GM18867 (cell line): ENCODE results near the gene SMAD3.
"Not testable (repeated sequence)": the region's sequence is repeated elsewhere in the genome, so short reads cannot be mapped to it uniquely, and the experiment has no call there.

ENCODE experiments used
- ATAC-seq: cut with Tn5 transposase; IDR thresholded peaks from one replicate; pipeline ENCODE4 v1.9.1; 2021; ENCODE audit warnings: mild to moderate bottlenecking, moderate library complexity; ENCODE audit not compliant: unreplicated experiment

Gene SMAD3

DNA sequence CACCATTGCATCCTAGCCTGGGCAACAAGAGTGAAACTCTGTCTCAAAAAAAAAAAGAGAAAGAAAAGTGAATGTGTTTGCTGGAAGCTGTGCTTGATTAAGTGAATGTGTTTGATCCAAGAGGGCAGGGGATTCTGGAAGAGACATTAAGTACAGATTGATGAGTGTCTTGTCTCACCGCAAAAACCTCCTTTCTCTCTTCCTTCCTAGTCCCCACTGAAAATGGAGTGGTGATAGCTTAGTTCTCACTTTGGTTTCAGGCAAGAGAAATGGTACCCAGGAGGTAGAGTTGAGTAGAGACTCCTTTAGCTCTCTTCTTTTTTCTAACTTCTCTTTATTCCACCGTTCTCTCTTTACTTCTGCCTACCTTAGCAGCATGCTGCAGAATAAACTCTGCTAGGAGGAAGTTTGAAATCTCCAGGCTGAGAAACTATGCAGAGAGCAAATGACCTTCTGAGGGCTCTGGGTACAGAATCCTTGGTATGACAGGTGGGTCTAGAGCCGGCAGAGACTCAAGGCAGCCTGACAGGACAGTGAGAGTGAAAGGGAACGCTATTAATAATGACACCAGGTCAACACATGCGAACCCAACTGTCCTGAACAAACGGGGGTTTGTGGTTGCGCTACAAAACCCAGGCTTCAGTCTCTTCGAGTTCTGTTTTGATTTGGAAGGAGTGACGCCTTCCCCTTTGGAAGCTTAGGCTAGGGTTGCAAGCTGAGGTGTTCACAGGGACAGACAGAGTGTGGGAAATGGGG, 74.9 kb downstream of the SMAD3 start:
- peak; percentile 83 for ATAC-seq

DNA sequence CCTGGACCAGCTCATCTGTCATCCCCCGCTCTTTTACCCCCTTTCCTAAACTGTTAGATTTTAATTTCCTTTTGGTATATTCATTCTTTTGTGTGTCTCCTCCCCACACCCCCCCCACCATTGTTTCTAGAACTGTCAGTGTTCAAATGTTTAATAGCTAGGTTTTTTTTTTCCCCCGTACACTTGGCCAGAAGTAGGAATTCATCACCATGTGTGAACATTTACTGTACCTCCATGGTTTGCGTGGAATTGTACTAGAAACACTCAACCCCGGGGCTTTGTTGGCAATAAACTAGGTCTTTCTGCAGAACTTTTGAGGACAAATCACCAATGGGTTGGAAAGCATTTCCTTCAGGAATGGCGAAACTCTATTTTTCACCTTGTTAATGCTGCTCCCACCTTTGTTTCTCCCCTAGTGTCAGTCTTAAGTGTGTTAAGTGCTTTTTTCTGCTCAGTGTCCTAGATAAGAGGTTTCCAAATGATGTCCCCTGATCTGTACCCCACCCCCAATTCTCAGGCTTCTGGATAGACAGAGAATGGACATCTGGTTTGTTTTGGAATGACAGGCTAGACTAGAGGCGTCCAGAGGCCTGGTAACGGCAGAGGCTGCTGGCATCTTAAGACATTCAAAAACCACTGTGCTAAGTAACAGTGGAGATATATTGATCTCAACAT, 76.8 kb downstream of the SMAD3 start:
- no peak for ATAC-seq

DNA sequence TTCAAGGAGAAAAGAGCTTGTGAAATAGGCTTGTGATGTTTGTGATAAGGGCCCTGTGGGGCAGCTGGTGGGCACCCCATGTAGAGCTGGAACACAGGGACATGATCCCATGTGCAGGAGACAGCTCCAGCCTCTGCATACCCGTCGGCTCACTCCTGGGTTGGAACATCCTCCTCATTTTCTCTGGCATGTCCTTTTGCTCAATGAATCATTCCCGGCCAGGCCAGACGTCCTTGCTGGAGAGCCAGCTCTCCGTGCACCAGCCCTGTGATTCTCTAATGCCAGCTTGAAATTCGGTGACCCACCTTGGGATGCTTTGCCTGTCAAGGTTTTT, 77.3 kb downstream of the SMAD3 start:
- no peak for ATAC-seq

DNA sequence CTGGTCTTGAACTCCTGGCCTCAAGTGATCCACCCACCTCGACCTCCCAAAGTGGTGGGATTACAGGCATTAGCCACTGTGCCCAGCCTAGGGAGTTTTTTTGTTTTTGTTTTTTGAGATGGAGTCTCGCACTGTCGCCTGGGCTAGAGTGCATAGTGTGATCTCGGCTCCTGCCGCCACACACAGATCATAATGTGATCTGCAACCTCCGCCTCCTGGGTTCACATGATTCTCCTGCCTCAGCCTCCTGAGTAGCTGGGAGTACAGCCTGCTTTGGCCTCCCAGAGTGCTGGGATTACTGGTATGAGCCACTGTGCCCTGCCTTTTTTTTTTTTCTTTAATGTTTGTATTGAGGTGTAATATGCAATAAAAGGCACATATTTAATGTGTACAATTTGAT, 78.2 kb downstream of the SMAD3 start:
- no peak for ATAC-seq

DNA sequence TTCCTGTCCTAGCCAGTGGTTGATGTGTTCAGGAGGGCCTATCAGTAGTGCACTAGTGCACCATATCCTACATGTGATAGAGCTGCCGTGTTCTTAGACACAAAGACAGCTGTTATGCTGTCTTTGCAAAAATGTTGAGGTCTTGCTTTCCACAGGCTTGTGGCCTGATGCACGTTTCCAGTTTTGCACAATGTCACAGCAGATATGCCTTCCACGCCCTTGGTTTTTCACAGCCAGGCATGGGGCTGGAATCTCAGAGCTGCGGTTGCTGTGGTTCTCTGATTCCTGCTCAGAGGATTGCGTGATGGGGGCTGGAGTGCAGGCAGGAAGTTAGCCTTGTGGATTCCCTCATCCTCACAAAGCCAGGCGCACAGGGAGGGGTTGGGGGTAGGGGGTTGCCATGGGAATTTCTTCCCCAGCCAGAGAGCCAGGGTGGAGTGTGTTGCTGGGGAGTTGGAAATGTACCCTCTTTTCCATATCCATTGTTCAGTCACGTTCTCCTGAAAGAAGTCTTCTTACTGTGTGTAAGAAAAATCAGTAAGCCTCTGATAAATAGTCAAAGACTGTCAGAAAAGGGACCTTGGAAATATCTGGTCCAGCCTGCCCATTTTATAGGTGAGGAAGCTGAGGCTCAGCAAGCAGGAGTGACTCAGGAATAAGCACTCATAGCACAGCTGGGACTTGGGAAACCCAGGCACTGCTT, 79.4 kb downstream of the SMAD3 start:
- no peak for ATAC-seq

DNA sequence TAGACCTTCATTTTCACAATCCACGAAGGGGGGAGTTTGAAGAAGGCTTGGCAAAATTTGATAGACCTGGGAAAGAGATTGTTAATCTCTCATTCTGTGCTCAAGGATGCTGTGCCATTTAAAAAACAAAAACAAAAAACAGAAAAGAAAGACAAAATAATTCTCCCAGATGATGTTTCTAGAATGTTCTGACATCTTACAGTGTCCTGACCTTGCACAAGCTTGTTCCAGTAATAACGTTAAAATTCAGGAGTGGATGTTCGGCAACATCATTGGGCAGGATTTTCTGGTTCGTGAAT, 79.9 kb downstream of the SMAD3 start:
- no peak for ATAC-seq

DNA sequence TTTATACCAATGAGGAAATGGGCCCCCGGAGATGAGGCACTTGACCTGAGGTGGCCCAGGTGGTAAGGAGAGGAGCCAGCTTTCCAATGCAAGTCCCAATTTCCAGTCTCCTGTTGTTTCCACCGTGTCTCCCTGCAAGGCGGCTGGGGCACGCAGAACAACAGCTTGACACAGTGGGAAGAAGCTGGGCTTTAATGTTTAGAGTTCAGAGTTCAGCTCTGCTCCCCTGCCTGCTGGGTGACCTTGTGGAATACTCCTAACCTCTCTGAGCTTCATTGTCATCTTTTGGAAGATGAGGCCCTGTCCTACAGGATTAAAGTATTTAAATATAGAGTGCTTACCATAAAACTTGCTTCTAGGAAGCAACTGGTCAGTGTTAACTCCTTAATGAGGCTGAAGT, 80.3 kb downstream of the SMAD3 start:
- no peak for ATAC-seq

DNA sequence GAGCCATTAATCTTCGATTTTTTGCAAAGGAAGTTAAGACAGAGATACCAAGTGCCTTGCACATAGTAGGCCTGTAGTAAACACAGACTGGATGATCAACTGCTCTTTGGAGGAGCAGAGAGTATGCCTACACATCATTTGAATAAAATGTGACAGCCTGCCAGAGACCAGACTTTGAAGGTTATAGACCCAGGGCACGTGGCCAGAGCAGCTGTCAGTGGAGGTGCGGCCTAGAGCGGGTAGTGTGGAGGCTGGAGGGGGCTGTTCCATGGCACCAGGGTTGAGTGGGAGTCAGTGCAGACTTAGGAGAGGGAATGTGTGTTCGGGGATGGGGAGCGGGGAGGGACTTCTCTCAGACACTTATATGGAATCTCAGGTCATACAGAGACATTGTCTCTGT, 80.8 kb downstream of the SMAD3 start:
- no peak for ATAC-seq

DNA sequence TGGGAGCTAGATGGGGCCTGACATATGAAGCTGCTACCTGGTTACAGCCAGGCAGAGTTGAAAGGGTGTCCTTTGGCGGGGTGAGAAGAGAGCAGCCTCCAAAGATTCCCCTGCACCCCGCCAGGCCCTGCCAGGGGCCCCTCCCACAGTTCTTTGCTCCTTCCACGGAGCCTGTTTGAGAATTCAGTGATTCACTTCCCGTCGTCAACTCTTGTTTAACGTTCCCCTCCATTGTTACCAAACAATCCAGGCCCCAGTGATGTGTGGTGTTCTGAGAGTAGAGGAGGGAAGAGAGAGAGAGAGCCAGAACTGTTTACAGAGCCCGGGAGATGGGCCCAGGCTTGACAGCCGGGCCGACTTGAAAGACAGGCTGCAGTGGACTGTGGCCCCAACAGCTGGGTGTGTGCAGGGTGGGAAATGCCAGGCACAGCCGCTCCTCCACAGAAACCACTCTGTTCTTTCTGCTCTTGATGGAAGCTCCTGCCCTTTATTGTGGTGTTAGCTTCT, 81.5 kb downstream of the SMAD3 start:
- no peak for ATAC-seq

DNA sequence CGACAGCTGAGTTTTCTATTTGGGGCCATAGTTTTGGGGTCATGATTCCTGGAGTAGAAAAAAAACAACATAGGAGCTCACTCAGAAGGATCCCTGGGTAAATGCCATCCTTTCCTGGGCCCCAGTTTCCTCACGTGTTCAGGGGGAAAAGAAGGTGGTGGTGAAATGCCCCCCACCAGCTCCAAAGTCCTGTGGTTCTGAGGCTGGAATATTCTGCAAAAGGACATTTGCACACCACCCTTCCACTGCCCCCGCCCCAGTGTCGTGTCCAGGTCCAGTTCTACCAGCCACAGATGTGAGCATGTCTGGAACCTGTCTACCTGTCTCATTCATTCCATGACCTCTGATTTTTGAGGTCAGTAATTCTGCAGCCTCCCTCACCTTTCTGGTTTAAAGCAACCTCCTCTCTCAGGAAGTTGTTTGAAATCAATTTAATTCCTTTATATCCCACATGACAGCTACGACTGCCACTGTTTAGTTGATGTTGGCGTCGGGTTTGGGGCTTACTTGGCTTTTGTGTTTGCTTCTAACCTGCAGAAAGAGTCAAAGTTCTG, 82.1 kb downstream of the SMAD3 start:
- no peak for ATAC-seq

DNA sequence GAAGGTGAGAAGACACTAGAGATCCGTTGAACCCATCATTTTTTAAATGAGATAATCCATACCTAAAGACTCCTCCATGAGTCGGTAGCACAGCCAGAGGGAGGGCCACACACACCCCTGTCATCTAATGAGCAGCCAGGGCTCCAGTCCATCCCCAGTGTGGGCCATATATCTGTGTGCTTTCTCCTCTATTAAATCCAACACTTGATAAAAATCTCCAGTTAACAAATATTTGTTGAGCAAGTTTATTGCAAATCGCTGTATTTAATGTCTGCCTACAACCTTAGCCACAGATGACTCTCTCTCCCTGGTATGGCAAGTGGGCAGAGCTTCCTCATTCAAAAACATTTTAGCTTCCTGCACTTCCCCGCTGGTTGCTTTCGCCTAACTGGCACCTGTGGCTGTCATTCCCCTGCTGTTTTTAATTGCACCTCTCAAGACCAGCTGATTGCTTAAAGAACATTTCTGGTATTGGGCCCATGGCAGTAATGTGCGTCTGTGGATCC, 82.8 kb downstream of the SMAD3 start:
- no peak for ATAC-seq

DNA sequence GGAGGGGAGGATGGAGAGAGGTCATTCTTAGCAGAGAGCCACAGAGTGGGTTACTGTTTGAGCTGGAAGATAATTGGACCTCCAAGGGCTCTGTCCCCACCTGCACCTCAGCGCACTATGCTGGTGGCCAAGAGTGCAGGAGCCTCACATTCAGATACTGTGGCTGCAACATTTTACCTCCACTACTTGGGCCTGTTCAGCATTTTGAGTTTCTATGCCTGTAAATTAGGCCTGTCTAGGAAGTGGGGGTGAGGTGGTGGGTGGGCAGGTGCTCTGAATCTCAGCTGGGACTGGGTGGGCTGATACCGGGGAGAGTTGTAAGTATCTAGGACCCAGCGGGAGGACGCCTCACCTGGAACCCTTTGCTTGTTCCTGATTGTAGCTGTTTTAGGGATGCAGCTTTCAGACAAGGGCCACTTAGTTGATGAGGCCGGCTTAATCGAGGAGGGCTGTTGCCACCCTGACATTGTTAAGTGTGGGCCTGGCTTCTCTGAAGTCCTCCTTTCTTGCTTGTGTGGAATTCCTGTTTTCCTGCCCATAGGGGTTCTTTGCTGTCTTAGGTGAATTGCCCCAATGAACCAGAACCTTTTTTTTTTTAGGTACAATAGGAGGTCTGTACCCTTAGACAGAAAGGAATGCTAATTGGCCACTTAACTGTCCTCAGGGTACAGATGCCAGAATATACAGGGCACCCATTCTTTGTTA, 83.8 kb downstream of the SMAD3 start:
- no peak for ATAC-seq

DNA sequence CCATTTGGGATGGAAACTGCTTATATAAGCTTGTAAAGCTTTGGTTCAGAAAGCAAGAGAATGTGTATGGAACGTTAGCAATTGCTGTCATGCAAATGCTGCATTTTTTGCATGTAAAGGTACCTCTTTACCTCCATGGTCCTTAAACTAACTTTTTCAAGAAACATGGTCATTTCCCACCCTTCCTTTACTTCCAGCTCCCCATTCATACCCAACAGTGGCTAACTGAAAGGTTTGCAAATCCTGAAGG, 84.3 kb downstream of the SMAD3 start:
- ATAC-seq = no peak

DNA sequence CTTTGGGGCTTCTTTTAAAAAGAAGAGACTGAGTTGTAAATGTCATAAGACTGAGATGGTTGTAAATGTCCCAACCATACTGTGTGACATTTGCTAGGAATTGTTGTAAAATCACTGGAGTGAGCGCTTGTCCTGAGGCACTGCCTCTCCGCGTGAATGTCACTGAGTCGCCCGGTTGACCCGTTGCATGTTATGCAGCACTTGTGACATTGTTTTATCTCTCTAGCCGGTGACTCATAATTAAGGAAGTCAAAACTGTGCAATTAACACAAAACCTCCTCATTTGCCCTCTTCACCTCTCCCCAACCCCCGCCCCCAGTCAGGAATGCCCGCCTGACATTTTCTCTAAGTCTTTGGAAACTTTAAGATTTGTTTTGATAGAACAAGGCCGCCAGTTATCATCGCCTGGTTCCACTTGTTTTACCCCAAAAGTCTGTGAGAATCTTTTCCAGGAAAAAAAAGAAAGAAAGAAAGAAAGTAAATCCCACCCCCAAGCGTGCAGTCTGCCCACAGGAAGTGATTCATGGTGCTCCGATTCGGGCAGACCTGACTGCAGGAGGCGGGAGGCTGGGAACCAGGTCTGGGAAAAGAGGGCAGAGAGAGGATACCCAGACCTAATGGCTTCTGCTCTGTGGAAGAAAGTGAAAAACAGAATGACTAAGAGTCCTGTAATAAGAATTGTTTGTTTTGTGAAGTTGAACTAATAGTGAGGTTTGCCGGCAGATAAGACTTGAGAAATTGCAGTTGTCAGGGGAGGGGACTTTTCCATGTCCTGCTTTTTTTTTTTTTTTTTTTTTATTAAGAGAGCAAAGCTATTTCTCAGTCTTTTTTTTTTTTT, 84.8 kb downstream of the SMAD3 start:
- ATAC-seq = no peak

DNA sequence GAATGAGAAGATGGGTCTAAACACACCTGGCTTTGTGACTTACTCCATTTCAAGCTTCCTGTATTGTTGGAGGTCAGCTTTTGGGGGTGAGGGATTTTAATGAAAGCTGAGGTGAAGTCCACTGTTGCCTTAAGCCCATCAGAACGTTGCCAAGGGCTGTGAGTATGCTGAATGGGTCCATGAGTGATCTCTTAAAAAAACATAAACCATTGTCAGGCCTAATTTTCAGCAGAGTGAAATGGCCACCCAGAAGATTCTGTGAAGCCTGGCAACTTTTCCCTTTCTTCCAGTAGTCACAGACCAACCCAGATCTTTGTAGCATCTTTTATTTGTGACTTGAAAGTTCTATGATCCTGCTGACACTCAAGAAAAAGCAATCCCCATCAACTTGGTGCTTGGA, 87.0 kb downstream of the SMAD3 start:
- ATAC-seq = no peak

DNA sequence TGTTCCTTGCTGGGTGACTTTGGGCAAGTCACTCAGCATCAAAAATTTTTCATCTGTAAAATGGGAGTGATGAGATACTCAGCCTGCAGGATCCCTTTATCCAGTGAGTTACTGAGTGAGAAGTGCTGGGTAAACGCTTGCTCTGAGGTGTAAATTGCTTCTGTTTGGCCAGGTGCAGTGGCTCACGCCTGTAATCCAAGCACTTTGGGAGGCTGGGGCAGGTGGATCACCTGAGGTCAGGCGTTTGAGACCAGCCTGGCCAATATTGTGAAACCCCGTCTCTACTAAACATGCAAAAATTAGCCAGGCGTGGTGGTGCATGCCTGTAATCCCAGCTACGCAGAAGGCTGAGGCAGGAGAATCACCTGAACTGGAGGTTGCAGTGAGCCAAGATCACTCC, 87.6 kb downstream of the SMAD3 start:
- not testable (repeated sequence) for ATAC-seq

DNA sequence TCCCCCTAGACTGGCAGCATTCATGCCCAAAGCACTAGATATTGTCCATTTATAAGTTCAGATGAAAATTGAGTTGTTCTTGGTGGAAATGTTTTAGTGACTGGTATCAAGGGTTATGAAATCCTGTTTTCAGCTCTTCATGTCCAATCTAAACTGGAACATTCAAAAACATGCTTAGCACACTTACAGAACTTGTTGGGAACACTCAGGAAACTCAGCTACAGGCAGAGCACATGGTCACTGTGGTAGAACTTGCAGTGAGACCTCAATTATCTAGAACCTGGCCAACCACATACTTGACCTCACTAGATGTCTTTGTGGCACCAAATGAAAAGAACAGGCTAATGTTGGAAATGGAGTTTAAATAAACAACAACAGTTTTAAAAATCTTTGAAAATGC, 88.8 kb downstream of the SMAD3 start:
- no peak for ATAC-seq

DNA sequence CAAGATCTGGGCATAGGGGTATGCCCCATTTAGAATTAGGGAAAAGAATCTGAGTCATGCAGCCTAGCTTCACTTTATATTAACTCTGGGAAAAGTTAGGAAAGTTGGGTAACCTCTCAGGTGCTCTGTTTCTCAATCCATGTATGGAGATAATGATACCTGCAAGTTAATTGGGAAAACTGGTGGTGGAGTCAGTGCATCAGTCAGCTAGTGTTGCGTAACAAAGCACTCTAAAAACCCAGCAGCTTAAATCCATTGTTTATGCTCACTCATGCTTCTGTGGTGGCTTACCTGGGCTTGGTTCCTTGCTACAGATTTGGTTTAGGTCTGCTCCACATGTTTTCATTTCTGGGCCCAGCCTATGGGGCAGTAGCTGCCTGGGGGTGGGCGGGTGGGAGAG, 91.0 kb downstream of the SMAD3 start:
- ATAC-seq = no peak

DNA sequence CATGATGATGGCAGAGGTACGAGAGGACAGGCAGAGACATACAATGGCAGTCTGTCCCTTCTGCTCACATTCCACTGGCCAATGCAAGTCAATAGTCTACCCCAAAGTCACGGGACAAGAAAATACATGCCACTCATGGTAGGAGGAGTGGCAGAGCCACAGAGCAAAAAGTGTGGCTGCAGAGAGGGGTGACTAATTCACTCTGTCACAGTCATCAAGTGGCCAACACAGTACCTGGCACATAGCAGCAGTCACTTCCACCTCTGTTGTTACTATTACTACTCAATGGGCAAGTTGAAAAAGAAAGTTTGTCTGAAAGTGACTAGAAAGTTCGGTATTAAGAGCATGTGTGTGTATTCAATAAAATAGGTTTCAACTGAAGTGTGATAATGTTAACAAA, 91.4 kb downstream of the SMAD3 start:
- ATAC-seq = no peak

DNA sequence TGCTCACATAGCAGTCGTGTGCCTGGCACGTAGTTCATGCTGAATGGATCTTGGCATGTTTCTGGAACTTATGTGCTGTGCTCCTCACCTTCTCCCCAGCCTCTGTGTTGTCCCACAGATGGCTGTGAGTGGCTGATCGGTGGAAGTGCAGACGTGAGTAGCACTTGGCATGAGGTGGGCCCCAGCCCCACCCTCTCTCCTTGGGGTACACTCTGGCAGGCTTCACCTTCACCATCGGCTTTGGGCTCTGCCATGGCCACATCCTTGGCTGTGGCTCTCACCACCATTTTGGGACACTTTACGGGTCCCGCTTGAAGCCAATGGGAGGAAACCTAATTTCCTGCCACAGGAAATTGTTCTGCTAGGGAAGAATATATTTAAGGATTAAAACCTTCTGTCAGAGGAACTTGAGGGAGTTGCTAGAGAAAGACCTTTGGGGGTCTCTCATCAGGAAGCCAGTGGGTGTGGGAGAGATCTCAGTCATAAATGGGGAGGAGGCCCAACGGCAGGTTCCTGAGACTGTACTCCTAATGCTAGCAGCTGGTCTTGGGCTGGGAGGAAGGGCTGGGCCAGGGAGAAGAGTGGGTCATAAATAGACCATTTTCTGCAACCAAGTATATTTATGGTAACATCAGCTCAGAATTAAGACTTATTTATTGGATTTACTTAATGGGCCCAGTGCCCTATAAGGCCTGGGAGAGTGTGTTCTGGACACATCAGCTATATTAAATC, 92.3 kb downstream of the SMAD3 start:
- ATAC-seq = no peak
